Neuron (in vitro differentiated cells): ENCODE measurements around the gene GNB1L.

Source experiments
- H2AFZ ChIP-seq: one replicate; pipeline ENCODE4 v1.6.1; 2013; ENCODE audit warnings: low read depth, mild to moderate bottlenecking, inconsistent platforms, low read length, moderate library complexity
- H3K27me3 ChIP-seq: one replicate; pipeline ENCODE4 v1.6.1; 2013; ENCODE audit warnings: low read length; ENCODE audit not compliant: insufficient read depth
- H3K36me3 ChIP-seq: one replicate; pipeline ENCODE4 v1.6.1; 2013; ENCODE audit warnings: low read length; ENCODE audit not compliant: insufficient read depth
- H3K4me1 ChIP-seq: one replicate; pipeline ENCODE4 v1.6.1; 2013; ENCODE audit warnings: low read length; ENCODE audit not compliant: insufficient read depth
- H3K4me3 ChIP-seq: 2 replicates; pipeline ENCODE4 v1.5.1; 2013; ENCODE audit warnings: mild to moderate bottlenecking, low read length, moderate library complexity
- H3K9me3 ChIP-seq: one replicate; pipeline ENCODE4 v1.6.1; 2013; ENCODE audit warnings: low read length

Gene GNB1L

DNA sequence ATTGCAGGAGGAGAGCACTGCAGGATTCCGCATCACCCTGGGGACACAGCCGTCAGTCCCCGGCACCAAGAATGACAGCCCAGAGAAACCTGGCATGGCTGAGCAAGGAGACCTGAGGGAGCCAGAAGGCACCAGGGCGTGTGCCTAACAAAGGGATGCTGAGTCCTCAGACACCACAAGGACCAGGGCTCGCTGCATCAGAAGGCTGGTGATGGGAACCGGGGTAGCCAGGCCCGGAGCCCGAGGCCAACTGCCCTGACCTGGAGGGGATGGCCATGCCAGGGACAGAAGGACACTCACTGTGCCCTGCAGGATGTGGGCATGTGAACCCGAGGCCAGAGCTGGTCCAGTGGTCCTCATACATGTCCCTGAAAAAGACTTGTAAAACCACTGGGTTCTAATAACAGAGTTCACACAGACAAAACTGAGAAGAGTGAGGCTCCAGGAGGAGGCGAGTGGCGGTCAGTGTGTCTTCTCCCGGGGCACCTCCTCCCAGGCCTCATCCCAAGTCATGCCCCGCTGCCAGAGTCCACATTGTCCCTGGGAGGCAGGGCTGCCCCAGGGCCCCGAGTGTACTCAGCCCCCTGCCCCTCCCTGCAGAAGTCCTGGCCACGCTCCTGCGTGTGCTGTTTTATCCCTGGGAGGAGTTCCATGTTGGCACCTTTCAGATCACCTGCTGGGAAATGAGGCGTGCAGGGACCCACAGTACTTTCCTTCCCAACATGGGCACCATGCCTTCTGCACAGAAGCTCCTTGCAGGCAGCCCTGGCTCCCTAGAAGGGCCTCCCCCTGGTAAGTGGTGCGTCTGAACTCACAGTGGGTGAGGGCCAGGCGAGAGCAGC is 51.6 kb downstream of the GNB1L start:
- H3K4me1 ChIP-seq = no peaks in the 10 kb centered on the region
- H3K27me3 ChIP-seq = no peaks in the 10 kb centered on the region
- H3K9me3 ChIP-seq = no peaks in the 10 kb centered on the region
- H3K4me3 ChIP-seq = no peak overlapping the region
- H2AFZ ChIP-seq = no peak overlapping the region
- no peaks in the 10 kb centered on the region for H3K36me3 ChIP-seq

DNA sequence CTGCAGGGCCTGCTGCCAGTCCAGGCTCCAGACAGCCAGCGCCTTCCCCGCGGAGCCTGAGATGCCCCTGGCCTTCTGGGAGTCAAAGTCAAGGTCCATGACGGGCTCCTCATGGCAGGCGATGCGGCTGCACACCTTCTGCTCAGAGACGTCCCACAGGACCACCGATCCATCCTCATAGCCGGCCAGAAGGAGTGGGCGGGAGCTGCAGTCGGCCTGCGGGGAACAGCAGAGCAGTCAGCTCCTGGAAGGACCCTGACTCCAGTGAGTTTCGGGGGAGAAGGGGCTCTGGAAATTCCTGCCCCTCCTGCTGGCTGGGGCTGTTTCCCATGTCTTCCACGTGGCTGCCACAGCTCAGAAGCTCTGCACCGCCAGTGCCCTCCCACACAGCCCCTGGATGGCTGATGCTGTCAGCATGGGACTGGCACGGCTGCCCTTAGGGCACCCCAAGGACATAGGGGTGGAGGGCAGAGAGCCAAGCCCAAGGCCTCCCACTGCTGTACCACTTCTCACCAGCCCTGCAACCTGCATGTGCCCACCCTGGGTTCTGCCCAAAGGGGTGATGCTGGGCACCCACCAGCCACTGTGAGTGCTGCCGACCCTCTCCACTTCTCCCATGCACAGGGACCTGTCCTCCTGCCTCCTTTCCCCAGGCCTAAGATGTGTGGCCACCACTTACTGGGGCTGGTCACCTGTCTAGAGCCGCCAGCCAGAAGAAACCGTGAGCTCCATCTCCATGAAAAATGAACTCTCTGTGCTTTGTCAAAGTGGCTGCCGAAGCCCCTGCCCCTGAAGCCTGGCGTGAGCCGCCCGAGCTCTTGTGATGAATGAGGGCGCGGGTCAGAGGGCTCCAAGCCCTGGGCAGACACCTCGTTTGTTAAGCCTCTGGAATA is 52.4 kb downstream of the GNB1L start:
- Histone ChIP-seq H3K4me3 (no peak overlapping the region), H3K36me3 (no peaks in the 10 kb centered on the region), H3K4me1 (no peaks in the 10 kb centered on the region), H3K27me3 (no peaks in the 10 kb centered on the region), H3K9me3 (no peaks in the 10 kb centered on the region), H2AFZ (no peak overlapping the region)

DNA sequence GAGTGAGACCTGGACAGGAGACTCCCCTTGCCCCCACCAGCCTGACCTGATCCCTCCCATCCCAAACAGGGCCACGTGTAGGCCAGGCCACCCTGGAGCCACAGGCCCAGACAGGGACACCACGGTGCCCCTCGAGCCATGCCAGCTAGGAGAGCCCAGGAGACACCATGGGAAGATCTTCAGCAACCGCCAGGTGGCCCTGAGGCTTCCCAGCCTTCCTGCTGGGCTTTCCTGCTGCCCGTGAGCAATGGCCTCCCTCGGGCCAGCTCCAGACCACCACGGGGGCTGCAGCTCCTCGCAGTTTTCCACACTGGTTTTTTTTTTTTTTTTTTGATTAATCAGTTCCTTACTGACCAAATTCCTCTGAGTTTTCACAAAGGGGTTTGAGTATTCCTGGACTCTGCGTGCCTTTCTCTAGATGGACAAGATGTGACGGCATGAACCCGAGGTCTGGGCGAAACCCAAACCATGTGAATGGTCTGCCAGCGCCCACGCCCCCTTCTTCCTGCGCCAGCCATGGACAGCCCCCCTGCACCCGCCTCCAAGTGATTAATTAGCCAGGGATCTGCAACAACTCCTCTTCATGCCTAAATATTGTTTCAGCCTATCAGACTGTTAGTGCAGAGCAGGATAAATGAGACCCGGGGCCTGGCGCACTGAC is 53.2 kb downstream of the GNB1L start:
- H3K36me3 ChIP-seq = no peaks in the 10 kb centered on the region

DNA sequence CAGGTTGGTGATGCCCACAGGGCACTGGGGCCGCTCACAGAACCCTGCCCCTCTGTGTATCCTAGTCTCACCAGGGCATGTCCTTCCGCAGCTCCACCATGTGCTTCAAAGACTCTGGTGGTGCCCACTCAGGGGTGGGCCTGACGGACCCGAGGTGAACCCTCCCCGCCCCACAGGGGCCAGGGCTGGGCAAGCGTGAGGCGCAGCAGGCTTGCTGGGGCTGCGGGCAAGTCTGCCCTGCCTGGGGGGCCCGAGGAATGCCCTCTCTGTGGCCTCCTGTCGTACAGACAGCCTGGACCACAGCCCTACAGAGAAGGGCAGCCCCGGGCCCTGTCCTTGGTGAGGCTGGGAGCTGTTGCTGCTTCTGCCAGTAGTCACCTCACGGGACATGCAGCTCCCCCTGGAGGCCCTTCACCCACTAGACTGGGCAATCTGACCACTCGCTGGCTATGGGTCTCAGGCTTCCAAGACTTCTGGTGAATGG is 53.9 kb downstream of the GNB1L start:
- Histone ChIP-seq H3K4me3 (no peak overlapping the region), H3K36me3 (no peaks in the 10 kb centered on the region), H3K27me3 (no peaks in the 10 kb centered on the region), H2AFZ (no peak overlapping the region), H3K4me1 (no peaks in the 10 kb centered on the region), H3K9me3 (no peaks in the 10 kb centered on the region)

More for the DNA sequence above, 53.2 kb downstream of the GNB1L start:
- no peaks in the 10 kb centered on the region for H3K27me3 ChIP-seq
- no peaks in the 10 kb centered on the region for H3K9me3 ChIP-seq
- H3K4me1 ChIP-seq = no peaks in the 10 kb centered on the region
- H2AFZ ChIP-seq = no peak overlapping the region
- H3K4me3 ChIP-seq = no peak overlapping the region

DNA sequence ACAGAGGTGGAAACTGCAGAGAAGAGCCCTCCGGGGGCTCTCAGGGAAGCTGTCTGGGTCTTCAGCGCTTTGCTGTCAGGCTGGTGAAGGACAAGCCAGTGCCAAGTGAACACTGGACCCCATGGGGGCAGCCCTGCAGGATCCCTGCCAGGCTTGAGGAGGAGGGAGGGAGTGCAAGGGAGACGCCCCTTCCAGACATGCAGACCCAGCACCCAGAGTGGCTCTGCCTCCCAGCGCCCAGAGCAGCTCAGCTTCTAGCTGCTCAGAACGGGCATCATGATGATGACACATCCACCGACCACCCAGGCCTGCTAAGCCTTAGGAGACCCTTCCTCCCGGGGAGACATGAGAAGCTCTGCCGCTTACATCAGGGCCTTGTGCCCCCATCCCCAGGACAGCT is 54.4 kb downstream of the GNB1L start:
- Histone ChIP-seq H3K27me3 (no peaks in the 10 kb centered on the region), H3K9me3 (no peaks in the 10 kb centered on the region), H3K4me3 (no peak overlapping the region), H3K4me1 (no peaks in the 10 kb centered on the region), H3K36me3 (no peaks in the 10 kb centered on the region), H2AFZ (no peak overlapping the region)

DNA sequence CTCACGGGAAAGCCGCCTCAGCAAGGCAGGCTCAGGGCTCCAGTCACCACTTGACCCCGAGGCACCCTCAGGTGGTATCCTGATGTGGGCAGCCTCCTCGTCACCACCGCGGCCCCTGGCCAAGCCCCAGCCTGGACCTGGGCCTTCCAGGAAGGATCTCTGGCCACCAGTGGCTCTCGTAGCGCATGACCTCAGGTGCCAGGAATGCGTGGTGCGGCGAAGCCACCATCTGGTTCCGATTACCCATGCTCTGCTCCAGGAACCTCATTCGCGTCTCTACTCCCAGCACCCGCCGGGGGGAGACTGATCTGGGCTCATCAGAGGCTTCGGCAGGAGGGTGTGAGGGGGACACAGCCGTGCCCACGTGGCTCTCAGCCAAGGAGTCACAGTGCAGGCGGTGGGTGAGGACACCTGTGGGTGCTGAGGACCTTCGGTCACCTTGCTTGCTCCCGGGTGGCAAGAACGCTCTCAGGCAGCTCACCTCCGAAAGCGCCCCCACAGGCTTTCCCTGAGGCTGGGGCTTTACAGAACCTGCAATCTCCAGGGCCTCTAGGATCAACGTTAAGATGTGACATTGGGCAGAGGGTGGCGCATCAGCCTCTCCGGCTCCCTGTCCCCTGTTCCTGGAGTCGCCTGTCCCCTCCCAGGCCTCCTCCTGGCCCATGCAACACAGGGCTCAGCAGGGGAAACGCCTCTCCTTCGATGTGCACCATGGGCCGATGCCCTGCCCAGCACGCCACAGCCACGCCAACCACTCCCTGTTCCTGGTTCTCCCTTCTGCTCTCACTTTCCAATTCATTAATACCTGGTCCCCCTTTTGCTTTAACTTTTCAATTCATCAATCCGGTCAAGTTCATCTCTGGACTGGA is 55.1 kb downstream of the GNB1L start:
- no peak overlapping the region for H2AFZ ChIP-seq
- H3K4me3 ChIP-seq = no peak overlapping the region
- no peaks in the 10 kb centered on the region for H3K9me3 ChIP-seq
- no peaks in the 10 kb centered on the region for H3K36me3 ChIP-seq
- no peaks in the 10 kb centered on the region for H3K27me3 ChIP-seq
- no peaks in the 10 kb centered on the region for H3K4me1 ChIP-seq

DNA sequence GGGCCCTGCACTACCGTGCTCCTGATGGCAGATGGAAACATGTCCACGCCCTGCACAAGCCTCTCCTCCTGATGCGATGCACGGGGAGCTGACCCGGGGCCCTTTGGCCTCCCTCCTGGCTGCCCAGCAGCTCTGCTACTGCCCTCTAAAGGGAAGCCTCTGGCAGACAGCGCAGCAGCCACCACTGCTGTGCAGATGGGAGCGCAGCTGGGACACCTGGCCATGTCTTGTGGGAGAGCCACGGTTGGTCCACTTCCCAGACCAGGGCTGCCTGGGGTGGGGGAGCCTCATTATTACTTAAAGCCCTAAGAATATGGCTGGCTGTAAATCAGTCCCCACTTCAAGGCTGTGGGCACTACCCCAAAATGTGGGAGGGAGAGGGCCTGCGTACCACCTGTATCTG is 55.8 kb downstream of the GNB1L start:
- H3K27me3 ChIP-seq = no peaks in the 10 kb centered on the region
- no peak overlapping the region for H2AFZ ChIP-seq
- no peaks in the 10 kb centered on the region for H3K4me1 ChIP-seq
- peaks cover 2% of the 10 kb centered on the region for H3K9me3 ChIP-seq
- H3K4me3 ChIP-seq = no peak overlapping the region
- H3K36me3 ChIP-seq = no peaks in the 10 kb centered on the region

DNA sequence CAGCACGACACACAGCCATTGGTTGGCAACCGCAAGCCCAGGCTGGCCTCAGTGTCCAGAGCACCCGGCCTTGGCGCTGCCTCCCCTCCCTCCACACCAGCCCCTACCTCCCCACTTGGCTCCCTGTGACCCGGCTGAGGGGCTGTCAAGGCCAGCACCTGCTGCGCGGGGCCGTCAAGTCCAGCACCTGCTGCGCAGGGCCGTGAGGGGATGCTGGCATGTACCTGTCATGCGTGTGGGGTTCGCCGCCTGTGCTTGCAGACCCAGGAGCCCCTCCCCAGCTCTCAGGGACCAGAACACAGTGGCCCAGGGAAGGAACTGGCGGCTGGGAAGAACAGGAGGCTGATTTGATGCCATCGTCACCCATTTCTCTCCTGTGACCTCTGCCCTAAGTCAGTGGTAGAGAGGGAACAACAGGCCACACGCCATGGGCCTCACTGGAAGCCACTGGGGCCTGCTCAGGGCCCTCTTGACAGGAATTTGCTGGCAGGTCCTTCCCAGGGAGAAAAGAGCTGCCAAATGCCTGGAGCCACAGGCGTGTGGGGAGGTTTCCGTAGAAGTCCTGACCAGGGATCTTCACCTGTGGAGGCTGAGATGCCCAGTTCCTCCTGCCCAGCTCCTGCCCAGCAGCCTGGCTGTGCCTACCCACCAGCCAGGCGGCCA is 56.5 kb downstream of the GNB1L start:
- no peaks in the 10 kb centered on the region for H3K4me1 ChIP-seq
- no peaks in the 10 kb centered on the region for H3K27me3 ChIP-seq
- H2AFZ ChIP-seq = no peak overlapping the region
- H3K9me3 ChIP-seq = peaks cover 2% of the 10 kb centered on the region
- no peak overlapping the region for H3K4me3 ChIP-seq
- no peaks in the 10 kb centered on the region for H3K36me3 ChIP-seq

DNA sequence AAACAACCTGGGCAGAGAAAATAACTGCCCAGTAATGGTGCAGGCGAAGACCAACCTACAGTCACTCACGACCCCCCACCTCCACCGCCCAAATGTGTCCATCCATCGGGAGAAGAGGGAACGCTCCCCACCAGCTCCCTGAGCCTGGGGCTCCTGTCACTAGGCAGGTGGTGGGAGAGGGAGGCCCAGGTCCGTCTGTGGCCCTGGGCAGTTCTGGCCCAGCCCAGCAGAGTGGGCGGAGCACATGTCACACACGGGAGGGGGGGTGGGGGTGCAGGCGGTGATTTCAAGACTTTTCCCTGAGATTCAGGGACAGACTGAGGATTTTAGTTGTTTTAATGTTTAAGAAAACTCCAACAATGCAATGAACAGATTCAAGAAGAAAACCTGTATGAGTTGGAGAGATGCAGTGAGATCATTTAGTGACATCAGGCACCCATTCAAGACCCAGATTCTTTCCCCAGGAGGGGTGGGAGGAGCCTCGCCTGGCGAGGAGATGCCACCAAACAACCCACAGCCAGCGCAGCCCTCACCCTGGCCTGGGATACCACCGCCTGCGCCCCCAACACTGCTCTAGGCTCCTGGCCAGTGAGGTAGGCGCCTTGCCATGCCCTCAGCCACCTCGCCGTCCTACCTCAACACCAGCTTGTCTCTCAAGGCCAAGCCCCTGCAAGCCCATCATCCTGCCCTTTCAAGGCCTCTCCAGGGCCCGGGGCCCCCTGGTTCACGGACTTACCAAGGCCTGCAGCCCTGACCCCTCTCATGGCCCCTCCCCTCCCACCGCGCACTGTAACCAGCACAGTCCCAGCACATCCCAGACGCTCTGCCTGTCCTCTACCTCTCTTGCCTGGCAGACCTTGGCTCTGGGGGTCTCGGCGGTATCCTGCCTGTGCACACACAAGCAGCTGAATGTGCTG is 57.3 kb downstream of the GNB1L start:
- Histone ChIP-seq H3K9me3 (peaks cover 2% of the 10 kb centered on the region), H3K36me3 (no peaks in the 10 kb centered on the region), H3K4me1 (no peaks in the 10 kb centered on the region), H3K27me3 (no peaks in the 10 kb centered on the region), H3K4me3 (no peak overlapping the region), H2AFZ (no peak overlapping the region)

DNA sequence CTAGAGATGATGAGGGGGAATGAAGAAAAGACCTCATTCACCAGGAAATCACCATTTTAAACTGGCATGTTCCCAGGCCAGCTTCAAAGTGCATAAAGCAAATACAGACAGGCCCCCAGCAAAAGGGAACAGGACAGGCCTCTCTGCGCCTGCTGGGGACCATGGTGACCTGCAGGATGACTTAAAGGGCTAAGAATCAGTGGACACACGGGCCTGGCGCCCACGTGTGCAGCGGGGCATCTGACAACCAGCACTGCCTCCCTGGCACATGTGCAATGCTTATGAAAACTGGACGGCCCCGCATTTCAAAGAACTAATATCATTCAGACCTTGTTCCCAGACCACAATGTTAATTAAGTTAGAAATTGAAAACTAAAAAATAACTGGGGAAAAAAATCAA is 58.5 kb downstream of the GNB1L start:
- Histone ChIP-seq H3K9me3 (peaks cover 4% of the 10 kb centered on the region), H3K4me1 (no peaks in the 10 kb centered on the region), H3K4me3 (no peak overlapping the region), H3K27me3 (no peaks in the 10 kb centered on the region), H2AFZ (no peak overlapping the region), H3K36me3 (no peaks in the 10 kb centered on the region)

DNA sequence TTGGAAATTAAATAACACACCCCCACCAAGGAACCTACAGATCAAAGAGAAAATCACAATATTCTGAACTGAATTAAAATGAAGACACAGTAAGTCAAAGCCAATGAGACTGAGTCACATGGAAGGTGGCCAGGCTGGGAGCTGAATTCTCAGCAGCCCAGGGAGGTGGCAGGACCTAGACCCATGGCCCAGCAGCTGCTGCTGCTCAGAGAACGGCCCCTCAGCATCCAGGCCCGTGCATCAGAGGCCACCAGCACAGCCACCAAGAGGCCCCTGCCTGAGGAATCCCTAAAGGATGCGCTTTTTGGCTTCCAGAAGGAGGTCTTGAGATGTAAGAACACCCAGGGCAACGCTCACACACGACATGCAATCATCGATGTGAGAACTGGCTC is 59.1 kb downstream of the GNB1L start:
- peaks cover 4% of the 10 kb centered on the region for H3K9me3 ChIP-seq
- H3K4me1 ChIP-seq = no peaks in the 10 kb centered on the region

More for the DNA sequence above, 59.1 kb downstream of the GNB1L start:
- H2AFZ ChIP-seq = no peak overlapping the region
- no peaks in the 10 kb centered on the region for H3K27me3 ChIP-seq
- H3K4me3 ChIP-seq = no peak overlapping the region
- H3K36me3 ChIP-seq = no peaks in the 10 kb centered on the region
